Prostate gland (tissue), 2 donors: ENCODE results near the gene DCHS2.
"Not testable (repeated sequence)": the region's sequence is repeated elsewhere in the genome, so short reads cannot be mapped to it uniquely, and the experiment has no call there.

Experiments
- POLR2A ChIP-seq: fragments of 450-650 bp; IDR thresholded peaks from one replicate; pipeline ENCODE4 v1.6.1; 2016; ENCODE audit warnings: antibody characterized with exemption, mild to moderate bottlenecking
- POLR2AphosphoS5 ChIP-seq: sonication (generic); formaldehyde crosslinking; IDR thresholded peaks from one replicate; pipeline ENCODE4 v1.6.1; 2017; ENCODE audit warnings: antibody characterized with exemption
- TF ChIP-seq, protein P1 (sequence below), 4 experiments: fragments of 200-600 bp in 2 of 4; fragments of 450-650 bp in 2 of 4; sonication (generic) in 2 of 4; IDR thresholded peaks; 1 replicate in 3 of 4; 2 replicates in 1 of 4; pipeline ENCODE4 v1.5.1; 2016 to 2019; ENCODE audit warnings: antibody characterized with exemption in 4 of 4, mild to moderate bottlenecking in 2 of 4, moderate library complexity in 2 of 4

DNA sequence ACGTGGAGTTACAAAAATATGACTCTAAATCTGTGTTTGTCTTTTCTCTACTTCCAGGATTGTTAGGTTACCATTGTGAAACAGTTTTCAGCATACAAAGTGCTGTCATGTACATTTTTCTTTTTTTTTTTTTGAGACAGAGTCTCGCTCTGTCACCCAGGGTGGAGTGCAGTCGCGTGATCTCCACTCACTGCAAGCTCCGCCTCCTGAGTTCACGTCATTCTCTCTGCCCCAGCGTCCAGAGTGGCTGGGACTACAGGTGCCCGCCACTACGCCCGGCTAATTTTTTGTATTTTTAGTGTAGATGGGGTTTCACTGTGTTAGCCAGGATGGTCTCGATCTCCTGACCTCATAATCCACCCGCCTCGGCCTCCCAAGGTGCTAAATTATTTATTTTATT, 274.2 kb downstream of the DCHS2 start:
- TF ChIP-seq, protein P1, sequence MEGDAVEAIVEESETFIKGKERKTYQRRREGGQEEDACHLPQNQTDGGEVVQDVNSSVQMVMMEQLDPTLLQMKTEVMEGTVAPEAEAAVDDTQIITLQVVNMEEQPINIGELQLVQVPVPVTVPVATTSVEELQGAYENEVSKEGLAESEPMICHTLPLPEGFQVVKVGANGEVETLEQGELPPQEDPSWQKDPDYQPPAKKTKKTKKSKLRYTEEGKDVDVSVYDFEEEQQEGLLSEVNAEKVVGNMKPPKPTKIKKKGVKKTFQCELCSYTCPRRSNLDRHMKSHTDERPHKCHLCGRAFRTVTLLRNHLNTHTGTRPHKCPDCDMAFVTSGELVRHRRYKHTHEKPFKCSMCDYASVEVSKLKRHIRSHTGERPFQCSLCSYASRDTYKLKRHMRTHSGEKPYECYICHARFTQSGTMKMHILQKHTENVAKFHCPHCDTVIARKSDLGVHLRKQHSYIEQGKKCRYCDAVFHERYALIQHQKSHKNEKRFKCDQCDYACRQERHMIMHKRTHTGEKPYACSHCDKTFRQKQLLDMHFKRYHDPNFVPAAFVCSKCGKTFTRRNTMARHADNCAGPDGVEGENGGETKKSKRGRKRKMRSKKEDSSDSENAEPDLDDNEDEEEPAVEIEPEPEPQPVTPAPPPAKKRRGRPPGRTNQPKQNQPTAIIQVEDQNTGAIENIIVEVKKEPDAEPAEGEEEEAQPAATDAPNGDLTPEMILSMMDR (IDR thresholded peaks at IDR 0.05) = not testable (repeated sequence)
- not testable (repeated sequence) for TF ChIP-seq POLR2A, POLR2AphosphoS5
